ENCODE data around the gene MTX1. TPM values are rescaled to one million over a fixed set of nuclear protein-coding genes. Genes with fewer than 3 reads are reported as not detected.
"Not testable (repeated sequence)": the region's sequence is repeated elsewhere in the genome, so short reads cannot be mapped to it uniquely, and the experiment has no call there.

Gene MTX1
- total and polyA plus RNA-seq, 2 donors = 13.6 to 40.2 TPM

GRCh38 chr1:155235375-155235774, 26.9 kb downstream of the MTX1 start:
- H3K36me3 ChIP-seq (ENCODE audit: insufficient read depth); H3K4me1 ChIP-seq (ENCODE audit: insufficient read depth); H3K4me3 ChIP-seq (ENCODE audit: low read depth, low read length); H3K27ac ChIP-seq (ENCODE audit: low read depth); DNase-seq (ENCODE audit: extremely low spot score): not testable (repeated sequence)
- WGBS = 88% methylated on average over 8 of the region's 9 CpGs

DNA sequence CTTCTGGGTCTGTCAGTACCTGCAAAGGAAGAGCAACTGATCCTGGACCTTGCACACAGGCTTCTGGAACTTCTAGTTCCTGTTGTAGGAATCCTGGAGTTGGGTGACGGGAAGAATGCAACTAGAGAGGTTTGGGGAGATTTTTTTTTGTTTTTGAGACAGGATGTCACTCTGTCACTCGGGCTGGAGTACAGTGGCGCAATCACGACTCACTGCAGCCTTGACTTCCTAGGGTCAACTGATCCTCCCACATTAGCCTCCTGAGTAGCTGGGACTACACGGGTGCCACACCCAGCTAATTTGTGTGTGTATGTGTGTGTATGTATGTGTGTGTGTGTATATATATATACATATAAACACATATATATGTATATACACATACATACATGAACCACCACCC, 28.0 kb downstream of the MTX1 start:
- H3K4me1 ChIP-seq (ENCODE audit: insufficient read depth) = peaks cover 3% of the 10 kb centered on the region
- 85% methylated on average over 5 of the region's 5 CpGs for WGBS
- no peak for DNase-seq (ENCODE audit: extremely low spot score)
- H3K4me3 ChIP-seq (ENCODE audit: low read depth, low read length) = no peak overlapping the region
- peaks cover 1% of the 10 kb centered on the region for H3K36me3 ChIP-seq (ENCODE audit: insufficient read depth)
- H3K27ac ChIP-seq (ENCODE audit: low read depth) = no peak overlapping the region

DNA sequence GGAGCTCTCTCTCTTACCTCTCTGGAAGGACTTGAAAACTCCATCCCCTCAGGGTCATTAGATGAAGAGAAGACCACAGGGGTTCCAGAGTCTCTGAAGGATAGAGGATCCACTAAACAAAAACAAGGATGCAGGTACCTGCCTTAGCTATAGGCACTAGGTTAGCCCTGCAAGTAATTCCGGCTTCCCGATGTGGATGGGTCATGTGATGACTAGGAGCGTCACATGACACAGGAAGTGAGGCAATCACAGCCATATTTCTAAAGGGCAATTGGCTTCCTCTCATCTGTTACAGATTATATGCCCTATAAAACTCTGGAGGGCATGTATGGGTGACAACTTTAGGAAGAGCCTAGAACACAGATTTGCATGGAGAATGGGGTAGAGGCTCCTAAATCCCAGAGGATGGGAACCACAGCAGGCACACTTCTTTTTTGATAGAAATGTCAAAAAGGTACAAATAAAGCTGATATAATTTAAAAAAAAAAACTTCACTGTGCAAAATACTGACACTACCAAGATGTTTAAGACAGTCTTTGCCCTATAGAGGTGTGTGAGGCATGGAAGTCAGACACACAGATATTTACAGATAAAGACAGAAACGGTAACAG, 32.7 kb downstream of the MTX1 start:
- Histone ChIP-seq H3K36me3 (ENCODE audit: insufficient read depth) (no peaks in the 10 kb centered on the region), H3K4me1 (ENCODE audit: insufficient read depth) (peaks cover 3% of the 10 kb centered on the region), H3K27ac (ENCODE audit: low read depth) (no peak overlapping the region), H3K4me3 (ENCODE audit: low read depth, low read length) (no peak overlapping the region)
- 15% methylated on average over 4 of the region's 4 CpGs for WGBS
- peak; percentile 78 for DNase-seq (ENCODE audit: extremely low spot score)

DNA sequence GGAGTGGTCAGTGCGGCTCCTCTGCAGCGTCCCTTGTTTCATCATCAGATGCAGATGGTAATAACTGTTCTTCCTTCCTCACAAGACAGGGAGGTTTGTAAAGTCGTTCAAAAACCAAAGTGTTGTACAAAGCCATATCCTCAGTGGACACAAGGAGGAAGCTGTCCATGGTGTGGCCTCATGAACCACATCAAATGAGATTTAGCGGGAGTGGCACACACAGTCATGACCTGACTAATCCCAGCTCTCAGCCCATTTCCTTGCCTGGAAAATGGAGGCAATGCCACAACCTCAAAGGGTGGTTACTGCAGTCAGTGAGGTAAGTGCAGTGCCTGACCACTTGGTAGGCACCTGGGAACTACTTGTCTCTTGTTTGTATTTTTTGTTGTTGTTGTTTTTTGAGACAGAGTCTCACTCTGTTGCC, 33.4 kb downstream of the MTX1 start:
- no peak for DNase-seq (ENCODE audit: extremely low spot score)
- Histone ChIP-seq H3K27ac (ENCODE audit: low read depth) (no peak overlapping the region), H3K4me3 (ENCODE audit: low read depth, low read length) (no peak overlapping the region), H3K36me3 (ENCODE audit: insufficient read depth) (no peaks in the 10 kb centered on the region), H3K4me1 (ENCODE audit: insufficient read depth) (peaks cover 3% of the 10 kb centered on the region)
- WGBS = 61% methylated on average over 4 of the region's 4 CpGs

DNA sequence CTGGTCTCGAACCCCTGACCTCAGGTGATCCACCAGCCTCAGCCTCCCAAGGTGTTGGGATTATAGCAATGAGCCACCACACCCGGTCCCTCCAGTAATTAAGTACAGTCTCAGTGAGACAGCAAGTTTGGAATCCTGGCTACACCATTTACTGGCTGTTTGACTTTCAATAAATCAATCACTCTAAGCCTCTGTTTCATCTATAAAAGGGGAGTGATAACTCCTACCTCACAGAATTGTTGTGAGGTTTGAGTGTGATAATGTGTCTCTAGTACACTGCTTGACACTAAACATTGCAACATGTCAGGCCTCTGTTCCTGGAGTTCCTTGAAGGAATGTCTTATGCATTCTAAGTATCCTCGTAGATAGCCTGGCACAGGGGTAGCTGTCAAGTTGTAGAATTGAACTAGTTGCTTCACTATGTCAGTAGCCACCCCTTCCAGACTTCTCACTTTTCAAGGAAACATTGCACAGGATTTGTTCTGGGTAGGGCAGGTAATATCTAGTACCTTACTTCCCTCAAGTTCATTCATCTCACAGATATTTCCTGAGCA, 34.4 kb downstream of the MTX1 start:
- Histone ChIP-seq H3K27ac (ENCODE audit: low read depth) (no peak overlapping the region), H3K36me3 (ENCODE audit: insufficient read depth) (peaks cover 2% of the 10 kb centered on the region), H3K4me1 (ENCODE audit: insufficient read depth) (peaks cover 3% of the 10 kb centered on the region), H3K4me3 (ENCODE audit: low read depth, low read length) (peak overlapping the region; percentile 38)
- WGBS = 53% methylated on average over 3 of the region's 3 CpGs
- DNase-seq (ENCODE audit: extremely low spot score) = no peak

GRCh38 chr1:155244368-155245162, 36.1 kb downstream of the MTX1 start:
- Histone ChIP-seq H3K4me3 (ENCODE audit: low read depth, low read length) (peak overlapping the region; percentile 38), H3K4me1 (ENCODE audit: insufficient read depth) (peaks cover 3% of the 10 kb centered on the region), H3K27ac (ENCODE audit: low read depth) (peak overlapping the region; percentile 84), H3K36me3 (ENCODE audit: insufficient read depth) (peaks cover 2% of the 10 kb centered on the region)
- peak; percentile 98 for DNase-seq (ENCODE audit: extremely low spot score)
- under 1% methylated on average over 53 of the region's 53 CpGs for WGBS

- no peak for DNase-seq (ENCODE audit: extremely low spot score)
- Histone ChIP-seq H3K4me1 (ENCODE audit: insufficient read depth) (peaks cover 3% of the 10 kb centered on the region), H3K27ac (ENCODE audit: low read depth) (peak overlapping the region; percentile 69), H3K4me3 (ENCODE audit: low read depth, low read length) (peak overlapping the region; percentile 19), H3K36me3 (ENCODE audit: insufficient read depth) (peaks cover 2% of the 10 kb centered on the region)
- 45% methylated on average over 8 of the region's 8 CpGs for WGBS
These were observed 36.6 kb downstream of the MTX1 start for GRCh38 chr1:155245163-155245524.

DNA sequence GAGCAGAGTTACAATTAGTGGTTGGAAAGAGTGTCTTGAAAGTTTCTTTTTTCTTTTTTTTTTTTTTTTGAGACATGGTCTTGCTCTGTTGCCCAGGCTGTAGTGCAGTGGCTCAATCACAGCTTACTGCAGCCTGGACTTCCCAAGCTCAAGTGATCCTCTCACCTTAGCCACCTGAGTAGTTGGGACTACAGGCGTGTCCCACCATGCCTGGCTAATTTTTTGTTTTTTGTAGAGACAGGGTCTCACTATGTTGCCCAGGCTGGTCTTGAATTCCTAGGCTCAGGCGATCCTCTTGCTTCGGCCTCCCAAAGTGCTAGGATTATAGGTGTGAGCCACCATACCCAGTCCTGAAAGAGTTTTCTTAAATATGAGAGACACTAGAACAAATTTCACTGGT, 38.3 kb downstream of the MTX1 start:
- not testable (repeated sequence) for H3K27ac ChIP-seq (ENCODE audit: low read depth); H3K4me1 ChIP-seq (ENCODE audit: insufficient read depth); DNase-seq (ENCODE audit: extremely low spot score); H3K4me3 ChIP-seq (ENCODE audit: low read depth, low read length); H3K36me3 ChIP-seq (ENCODE audit: insufficient read depth)
- WGBS = 96% methylated on average over 3 of the region's 3 CpGs

DNA sequence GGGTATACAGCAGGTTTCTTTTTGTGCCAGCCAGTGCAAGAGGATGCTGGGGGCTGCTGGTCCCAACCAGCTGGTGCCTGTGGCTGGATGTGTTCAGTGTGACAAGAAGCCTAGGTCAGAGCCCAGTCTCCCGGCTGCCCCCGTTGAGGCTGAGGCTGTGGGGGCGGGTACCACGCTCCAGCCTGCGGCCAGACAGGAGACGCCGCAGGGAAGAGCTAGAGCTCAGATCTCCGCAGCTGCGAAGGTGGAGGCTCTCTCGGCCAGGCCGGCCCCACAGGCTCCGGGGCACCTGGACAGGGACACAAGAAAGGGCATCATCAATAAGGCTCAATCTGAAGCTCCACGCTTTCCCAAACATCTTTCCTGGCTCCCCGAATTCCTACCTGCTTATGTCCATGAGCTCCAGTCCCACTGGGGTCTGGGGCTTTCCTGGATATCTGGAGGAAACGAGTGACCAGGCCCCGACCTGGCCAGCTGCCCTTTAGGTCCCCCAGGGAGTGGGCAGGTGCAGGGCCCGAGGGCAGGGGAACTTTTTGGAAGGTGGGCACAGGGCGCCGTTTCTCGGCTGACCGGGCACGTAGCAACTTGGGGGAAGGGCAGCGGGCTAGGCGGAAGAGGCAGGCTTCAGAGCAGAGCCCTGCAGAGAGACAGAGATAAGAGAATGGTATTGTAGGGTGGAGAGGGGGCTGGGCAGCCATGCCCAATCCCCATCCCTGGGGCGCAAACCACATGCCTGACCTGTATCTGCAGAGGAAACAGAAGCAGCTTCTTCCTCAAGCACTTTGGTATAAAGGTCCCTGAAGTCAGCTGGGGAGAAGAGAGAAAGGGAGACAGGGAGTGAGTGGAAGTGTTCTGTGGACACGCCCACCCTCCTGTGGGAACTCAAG, 39.4 kb downstream of the MTX1 start:
- H3K4me1 ChIP-seq (ENCODE audit: insufficient read depth) = no peaks in the 10 kb centered on the region
- 88% methylated on average over 26 of the region's 26 CpGs for WGBS
- H3K36me3 ChIP-seq (ENCODE audit: insufficient read depth) = peaks cover 2% of the 10 kb centered on the region
- no peak overlapping the region for H3K4me3 ChIP-seq (ENCODE audit: low read depth, low read length)
- DNase-seq (ENCODE audit: extremely low spot score) = no peak
- no peak overlapping the region for H3K27ac ChIP-seq (ENCODE audit: low read depth)

GRCh38 chr1:155250246-155250632, 41.7 kb downstream of the MTX1 start:
- H3K36me3 ChIP-seq (ENCODE audit: insufficient read depth) = peaks cover 2% of the 10 kb centered on the region
- no peak overlapping the region for H3K27ac ChIP-seq (ENCODE audit: low read depth)
- H3K4me1 ChIP-seq (ENCODE audit: insufficient read depth) = no peaks in the 10 kb centered on the region
- H3K4me3 ChIP-seq (ENCODE audit: low read depth, low read length) = no peak overlapping the region
- DNase-seq (ENCODE audit: extremely low spot score) = no peak
- WGBS = 25% methylated on average over 28 of the region's 28 CpGs

GRCh38 chr1:155250633-155251449, 42.3 kb downstream of the MTX1 start:
- peak; percentile 79 for DNase-seq (ENCODE audit: extremely low spot score)
- Histone ChIP-seq H3K4me3 (ENCODE audit: low read depth, low read length) (no peak overlapping the region), H3K27ac (ENCODE audit: low read depth) (no peak overlapping the region), H3K4me1 (ENCODE audit: insufficient read depth) (no peaks in the 10 kb centered on the region), H3K36me3 (ENCODE audit: insufficient read depth) (peaks cover 2% of the 10 kb centered on the region)
- WGBS = 16% methylated on average over 23 of the region's 23 CpGs

GRCh38 chr1:155251566-155251965, 43.1 kb downstream of the MTX1 start:
- no peak for DNase-seq (ENCODE audit: extremely low spot score)
- H3K4me1 ChIP-seq (ENCODE audit: insufficient read depth) = no peaks in the 10 kb centered on the region
- no peak overlapping the region for H3K27ac ChIP-seq (ENCODE audit: low read depth)
- H3K36me3 ChIP-seq (ENCODE audit: insufficient read depth) = peaks cover 2% of the 10 kb centered on the region
- H3K4me3 ChIP-seq (ENCODE audit: low read depth, low read length) = no peak overlapping the region
- WGBS = 84% methylated on average over 7 of the region's 7 CpGs

DNA sequence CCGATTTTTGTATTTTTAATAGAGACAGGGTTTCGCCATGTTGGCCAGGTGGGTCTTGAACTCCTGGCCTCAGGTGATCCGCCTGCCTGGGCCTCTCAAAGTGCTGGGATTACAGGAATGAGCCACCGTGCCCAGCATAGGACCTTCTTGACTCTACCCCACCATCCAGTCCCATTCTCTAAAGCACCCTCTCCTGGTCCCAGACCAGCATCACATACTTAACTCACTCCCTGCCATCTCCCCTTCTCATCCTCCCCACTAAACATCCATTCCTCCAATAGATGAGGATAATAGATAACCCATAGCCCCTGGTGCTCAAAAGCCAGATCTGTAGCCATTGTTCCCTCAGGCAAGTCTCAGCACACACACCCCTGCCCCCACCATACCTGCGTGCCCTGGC, 44.7 kb downstream of the MTX1 start:
- H3K27ac ChIP-seq (ENCODE audit: low read depth) = no peak overlapping the region
- no peak overlapping the region for H3K4me3 ChIP-seq (ENCODE audit: low read depth, low read length)
- H3K4me1 ChIP-seq (ENCODE audit: insufficient read depth) = no peaks in the 10 kb centered on the region
- peaks cover 2% of the 10 kb centered on the region for H3K36me3 ChIP-seq (ENCODE audit: insufficient read depth)
- DNase-seq (ENCODE audit: extremely low spot score) = no peak
- WGBS = 82% methylated on average over 5 of the region's 5 CpGs

Measured in urinary bladder (tissue), 4 donors.